Stimulated activated CD8-positive, alpha-beta memory T cell treated with anti-CD3 and anti-CD28 coated beads, Interleukin-12 subunit alpha, Interleukin-12 subunit beta, amount 100 ng/mL, for 24 hours (primary cell): ENCODE data around the gene KSR1.
"Not testable (repeated sequence)": the region's sequence is repeated elsewhere in the genome, so short reads cannot be mapped to it uniquely, and the experiment has no call there.

ENCODE experiments used
- DNase-seq: peaks from one replicate; pipeline ENCODE4 v3.0.0-alpha.2; 2020; ENCODE audit errors: extremely low read depth

The KSR1 gene

GRCh38 chr17:27633312-27634025, 177.2 kb downstream of the KSR1 start:
- DNase-seq, result no peak

- DNase-seq, result no peak
Measured at GRCh38 chr17:27634026-27634335, 177.7 kb downstream of the KSR1 start.

GRCh38 chr17:27634776-27635175, 178.5 kb downstream of the KSR1 start:
- DNase-seq, result no peak

GRCh38 chr17:27635275-27635823, 179.1 kb downstream of the KSR1 start:
- no peak for DNase-seq

GRCh38 chr17:27636005-27636520, 179.8 kb downstream of the KSR1 start:
- not testable (repeated sequence) for DNase-seq

- not testable (repeated sequence) for DNase-seq
Measured at GRCh38 chr17:27637818-27638217, 181.6 kb downstream of the KSR1 start.

- not testable (repeated sequence) for DNase-seq
Measured at GRCh38 chr17:27638415-27638914, 182.2 kb downstream of the KSR1 start.

GRCh38 chr17:27640790-27641189, 184.5 kb downstream of the KSR1 start:
- DNase-seq, result no peak

GRCh38 chr17:27644586-27644985, 188.3 kb downstream of the KSR1 start:
- no peak for DNase-seq

GRCh38 chr17:27645621-27646020, 189.4 kb downstream of the KSR1 start:
- DNase-seq, result not testable (repeated sequence)

GRCh38 chr17:27646232-27646631, 190.0 kb downstream of the KSR1 start:
- no peak for DNase-seq

- no peak for DNase-seq
Measured at GRCh38 chr17:27647765-27648164, 191.5 kb downstream of the KSR1 start.

- not testable (repeated sequence) for DNase-seq
Measured at GRCh38 chr17:27649111-27649571, 192.9 kb downstream of the KSR1 start.

GRCh38 chr17:27649929-27650328, 193.7 kb downstream of the KSR1 start:
- DNase-seq, result no peak

GRCh38 chr17:27650836-27651235, 194.6 kb downstream of the KSR1 start:
- no peak for DNase-seq

- peak; percentile 26 for DNase-seq
Measured at GRCh38 chr17:27651411-27652345, 195.4 kb downstream of the KSR1 start.

GRCh38 chr17:27653449-27653971, 197.3 kb downstream of the KSR1 start:
- DNase-seq, result not testable (repeated sequence)

- DNase-seq, result no peak
Measured at GRCh38 chr17:27654136-27654535, 197.9 kb downstream of the KSR1 start.

GRCh38 chr17:27654654-27655524, 198.6 kb downstream of the KSR1 start:
- peak; percentile 33 for DNase-seq

GRCh38 chr17:27655525-27656111, 199.4 kb downstream of the KSR1 start:
- DNase-seq, result not testable (repeated sequence)
